WTC11 (cell line): ENCODE data around the gene CEP350. TPM values are rescaled to one million over a fixed set of nuclear protein-coding genes. Genes with fewer than 3 reads are reported as not detected.

Source experiments
- ATAC-seq: fragments of 200-7000 bp; cut with Tn5 transposase; 2 replicates; pipeline ENCODE4 v1.10.0; 2021; ENCODE audit warnings: mild to moderate bottlenecking, moderate library complexity
- CTCF ChIA-PET: fragments of 300-600 bp; sonication (Branson Sonifier 250); formaldehyde crosslinking; loops from one replicate; lab custom pipeline; 2021; ENCODE audit warnings: antibody characterized with exemption; lab: Charles Lee
- POLR2A ChIA-PET: fragments of 350-600 bp; sonication (Branson Sonifier 250); formaldehyde crosslinking; loops from one replicate; lab custom pipeline; 2021; ENCODE audit warnings: antibody characterized with exemption; lab: Charles Lee
- DNase-seq: peaks from one replicate; pipeline ENCODE4 v3.0.0; 2021; ENCODE audit warnings: low spot score
- H3K27ac Mint-ChIP-seq: 2 replicates; pipeline ENCODE4 v1.8.0; 2021; ENCODE audit warnings: mixed read lengths
- H3K27me3 Mint-ChIP-seq: 2 replicates; pipeline ENCODE4 v1.8.0; 2021; ENCODE audit warnings: low read depth, mild to moderate bottlenecking, moderate library complexity, mixed read lengths
- H3K36me3 Mint-ChIP-seq: 2 replicates; pipeline ENCODE4 v1.8.0; 2021; ENCODE audit warnings: mixed read lengths
- H3K4me1 Mint-ChIP-seq: 2 replicates; pipeline ENCODE4 v1.8.0; 2022; ENCODE audit warnings: mixed read lengths
- H3K4me3 Mint-ChIP-seq: 2 replicates; pipeline ENCODE4 v1.8.0; 2021; ENCODE audit warnings: mild to moderate bottlenecking, moderate library complexity, mixed read lengths
- H3K9me3 Mint-ChIP-seq: 2 replicates; pipeline ENCODE4 v1.8.0; 2021; ENCODE audit warnings: mixed read lengths
- ATF1 ChIP-seq: sonication (generic); formaldehyde crosslinking; IDR thresholded peaks from 2 replicates; pipeline ENCODE4 v1.8.1; 2023; ENCODE audit warnings: mild to moderate bottlenecking, moderate library complexity, missing genetic modification reagents
- GABPB1 ChIP-seq: sonication (generic); formaldehyde crosslinking; IDR thresholded peaks from 2 replicates; pipeline ENCODE4 v1.8.1; 2023; ENCODE audit warnings: mild to moderate bottlenecking, missing genetic modification reagents
- KAT7 ChIP-seq: sonication (generic); formaldehyde crosslinking; IDR thresholded peaks from 2 replicates; pipeline ENCODE4 v1.8.1; 2023; ENCODE audit warnings: missing genetic modification reagents, mild to moderate bottlenecking, borderline replicate concordance
- MXD4 ChIP-seq: fragments of 250-450 bp; sonication (Bioruptor Pico); IDR thresholded peaks from 2 replicates; pipeline ENCODE4 v1.8.0; 2021; ENCODE audit warnings: mild to moderate bottlenecking, moderate library complexity, borderline replicate concordance
- MYBL2 ChIP-seq: sonication (generic); formaldehyde crosslinking; IDR thresholded peaks from 2 replicates; pipeline ENCODE4 v1.8.1; 2023; ENCODE audit warnings: mild to moderate bottlenecking, moderate library complexity, missing genetic modification reagents
- NFYB ChIP-seq: sonication (generic); formaldehyde crosslinking; conservative IDR thresholded peaks from 2 replicates; pipeline ENCODE4 v1.8.0; 2022; ENCODE audit warnings: low read depth, missing genetic modification reagents
- RELA ChIP-seq: sonication (generic); formaldehyde crosslinking; IDR thresholded peaks from 2 replicates; pipeline ENCODE4 v1.8.1; 2022; ENCODE audit warnings: missing genetic modification reagents, mild to moderate bottlenecking, borderline replicate concordance
- SP1 ChIP-seq: sonication (generic); formaldehyde crosslinking; conservative IDR thresholded peaks from 2 replicates; pipeline ENCODE4 v1.8.1; 2022; ENCODE audit warnings: missing genetic modification reagents
- TEAD1 ChIP-seq: sonication (generic); formaldehyde crosslinking; IDR thresholded peaks from 2 replicates; pipeline ENCODE4 v1.8.0; 2022; ENCODE audit warnings: mild to moderate bottlenecking, missing genetic modification reagents
- TEAD4 ChIP-seq: sonication (generic); formaldehyde crosslinking; IDR thresholded peaks from 2 replicates; pipeline ENCODE4 v1.8.0; 2022; ENCODE audit warnings: mild to moderate bottlenecking, missing genetic modification reagents
- TP53 ChIP-seq: sonication (generic); formaldehyde crosslinking; IDR thresholded peaks from 2 replicates; pipeline ENCODE4 v1.8.1; 2023; ENCODE audit warnings: mild to moderate bottlenecking, missing genetic modification reagents
- ZNF121 ChIP-seq: sonication (generic); formaldehyde crosslinking; IDR thresholded peaks from 2 replicates; pipeline ENCODE4 v1.8.0; 2023; ENCODE audit warnings: missing genetic modification reagents
- ZNF232 ChIP-seq: sonication (generic); formaldehyde crosslinking; IDR thresholded peaks from 2 replicates; pipeline ENCODE4 v1.8.0; 2022; ENCODE audit warnings: mild to moderate bottlenecking, missing genetic modification reagents
- ZNF263 ChIP-seq: sonication (generic); formaldehyde crosslinking; IDR thresholded peaks from 2 replicates; pipeline ENCODE4 v1.8.1; 2022; ENCODE audit warnings: low read depth, mild to moderate bottlenecking, moderate library complexity, missing genetic modification reagents
- total RNA-seq: library from RNA; stranded (reverse); gene quantifications from 3 replicates; pipeline ENCODE4 v1.2.3, GENCODE V29; 2021
- TF ChIP-seq, protein P1 (sequence below): sonication (generic); formaldehyde crosslinking; IDR thresholded peaks from 2 replicates; pipeline ENCODE4 v1.8.0; 2023; ENCODE audit warnings: mild to moderate bottlenecking, missing genetic modification reagents
- TF ChIP-seq, protein P2 (sequence below): sonication (generic); formaldehyde crosslinking; IDR thresholded peaks from 2 replicates; pipeline ENCODE4 v1.8.1; 2022; ENCODE audit warnings: mild to moderate bottlenecking, missing genetic modification reagents, moderate library complexity, borderline replicate concordance
- TF ChIP-seq, protein P3 (sequence below): sonication (generic); formaldehyde crosslinking; IDR thresholded peaks from 2 replicates; pipeline ENCODE4 v1.8.1; 2022; ENCODE audit warnings: missing genetic modification reagents, borderline replicate concordance
- TF ChIP-seq, protein P4 (sequence below): sonication (generic); formaldehyde crosslinking; IDR thresholded peaks from 2 replicates; pipeline ENCODE4 v1.8.0; 2022; ENCODE audit warnings: mild to moderate bottlenecking, missing genetic modification reagents
- TF ChIP-seq, protein P5 (sequence below): sonication (generic); formaldehyde crosslinking; IDR thresholded peaks from 2 replicates; pipeline ENCODE4 v1.8.1; 2023; ENCODE audit warnings: mild to moderate bottlenecking, missing genetic modification reagents
- TF ChIP-seq, protein P6 (sequence below): sonication (generic); formaldehyde crosslinking; IDR thresholded peaks from 2 replicates; pipeline ENCODE4 v1.8.1; 2023; ENCODE audit warnings: mild to moderate bottlenecking, moderate library complexity, missing genetic modification reagents

The CEP350 gene
- total RNA-seq, 1 experiment from 2014 or later = 34.2 TPM

DNA sequence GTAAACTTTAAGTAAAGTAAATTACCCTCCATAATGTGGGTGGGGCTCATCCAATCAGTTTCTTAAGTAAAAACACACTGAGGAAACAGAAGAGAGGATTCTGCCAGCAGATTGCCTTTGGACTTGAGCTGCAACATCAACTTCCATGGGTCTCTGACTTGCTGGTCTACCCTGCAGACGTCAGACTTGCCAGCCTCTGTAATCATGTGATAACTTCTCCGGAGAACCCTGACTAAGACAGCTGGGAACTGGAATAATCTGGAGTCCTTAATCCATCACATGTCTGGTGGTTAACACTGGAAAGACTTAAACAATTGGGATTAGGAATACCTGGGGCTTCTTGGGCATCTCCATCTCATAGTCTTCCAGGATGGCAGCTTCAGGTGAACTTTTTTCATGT lies 13.2 kb upstream of the CEP350 start (continued):
- TF ChIP-seq, protein P1, sequence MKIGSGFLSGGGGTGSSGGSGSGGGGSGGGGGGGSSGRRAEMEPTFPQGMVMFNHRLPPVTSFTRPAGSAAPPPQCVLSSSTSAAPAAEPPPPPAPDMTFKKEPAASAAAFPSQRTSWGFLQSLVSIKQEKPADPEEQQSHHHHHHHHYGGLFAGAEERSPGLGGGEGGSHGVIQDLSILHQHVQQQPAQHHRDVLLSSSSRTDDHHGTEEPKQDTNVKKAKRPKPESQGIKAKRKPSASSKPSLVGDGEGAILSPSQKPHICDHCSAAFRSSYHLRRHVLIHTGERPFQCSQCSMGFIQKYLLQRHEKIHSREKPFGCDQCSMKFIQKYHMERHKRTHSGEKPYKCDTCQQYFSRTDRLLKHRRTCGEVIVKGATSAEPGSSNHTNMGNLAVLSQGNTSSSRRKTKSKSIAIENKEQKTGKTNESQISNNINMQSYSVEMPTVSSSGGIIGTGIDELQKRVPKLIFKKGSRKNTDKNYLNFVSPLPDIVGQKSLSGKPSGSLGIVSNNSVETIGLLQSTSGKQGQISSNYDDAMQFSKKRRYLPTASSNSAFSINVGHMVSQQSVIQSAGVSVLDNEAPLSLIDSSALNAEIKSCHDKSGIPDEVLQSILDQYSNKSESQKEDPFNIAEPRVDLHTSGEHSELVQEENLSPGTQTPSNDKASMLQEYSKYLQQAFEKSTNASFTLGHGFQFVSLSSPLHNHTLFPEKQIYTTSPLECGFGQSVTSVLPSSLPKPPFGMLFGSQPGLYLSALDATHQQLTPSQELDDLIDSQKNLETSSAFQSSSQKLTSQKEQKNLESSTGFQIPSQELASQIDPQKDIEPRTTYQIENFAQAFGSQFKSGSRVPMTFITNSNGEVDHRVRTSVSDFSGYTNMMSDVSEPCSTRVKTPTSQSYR (CRISPR knock-in tag) = no peak
- TF ChIP-seq, protein P2, sequence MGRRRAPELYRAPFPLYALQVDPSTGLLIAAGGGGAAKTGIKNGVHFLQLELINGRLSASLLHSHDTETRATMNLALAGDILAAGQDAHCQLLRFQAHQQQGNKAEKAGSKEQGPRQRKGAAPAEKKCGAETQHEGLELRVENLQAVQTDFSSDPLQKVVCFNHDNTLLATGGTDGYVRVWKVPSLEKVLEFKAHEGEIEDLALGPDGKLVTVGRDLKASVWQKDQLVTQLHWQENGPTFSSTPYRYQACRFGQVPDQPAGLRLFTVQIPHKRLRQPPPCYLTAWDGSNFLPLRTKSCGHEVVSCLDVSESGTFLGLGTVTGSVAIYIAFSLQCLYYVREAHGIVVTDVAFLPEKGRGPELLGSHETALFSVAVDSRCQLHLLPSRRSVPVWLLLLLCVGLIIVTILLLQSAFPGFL (CRISPR knock-in tag) = no peak
- TF ChIP-seq TEAD4 (CRISPR knock-in tag) = no peak
- TF ChIP-seq, protein P3, sequence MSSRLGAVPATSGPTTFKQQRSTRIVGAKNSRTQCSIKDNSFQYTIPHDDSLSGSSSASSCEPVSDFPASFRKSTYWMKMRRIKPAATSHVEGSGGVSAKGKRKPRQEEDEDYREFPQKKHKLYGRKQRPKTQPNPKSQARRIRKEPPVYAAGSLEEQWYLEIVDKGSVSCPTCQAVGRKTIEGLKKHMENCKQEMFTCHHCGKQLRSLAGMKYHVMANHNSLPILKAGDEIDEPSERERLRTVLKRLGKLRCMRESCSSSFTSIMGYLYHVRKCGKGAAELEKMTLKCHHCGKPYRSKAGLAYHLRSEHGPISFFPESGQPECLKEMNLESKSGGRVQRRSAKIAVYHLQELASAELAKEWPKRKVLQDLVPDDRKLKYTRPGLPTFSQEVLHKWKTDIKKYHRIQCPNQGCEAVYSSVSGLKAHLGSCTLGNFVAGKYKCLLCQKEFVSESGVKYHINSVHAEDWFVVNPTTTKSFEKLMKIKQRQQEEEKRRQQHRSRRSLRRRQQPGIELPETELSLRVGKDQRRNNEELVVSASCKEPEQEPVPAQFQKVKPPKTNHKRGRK (CRISPR knock-in tag) = no peak
- TF ChIP-seq TP53 (CRISPR knock-in tag) = no peak

DNA sequence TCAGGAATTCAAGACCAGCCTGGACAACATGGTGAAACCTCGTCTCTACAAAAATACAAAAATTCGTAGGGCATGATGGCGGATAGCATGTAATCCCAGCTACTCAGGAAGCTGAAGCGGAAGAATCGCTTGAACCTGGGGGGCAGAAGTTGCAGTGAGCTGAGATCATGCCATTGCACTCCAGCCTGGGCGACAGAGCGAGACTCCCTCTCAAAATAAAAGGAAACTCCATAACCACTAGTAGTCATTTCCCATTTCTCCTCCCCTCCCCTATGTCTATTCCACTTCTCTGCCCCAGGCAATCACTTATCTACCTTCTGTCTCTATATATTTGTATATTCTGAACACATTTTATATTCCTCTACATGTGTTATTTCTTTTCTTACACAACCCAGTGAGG lies 4.0 kb upstream of the CEP350 start:
- ChIA-PET POLR2A (no interaction called here), CTCF (interaction anchor here (1.3 kb wide), 1 partner anchor 83 kb away, joined by 3 read pairs; no protein-coding TSS in a partner anchor)
- no peaks in the 10 kb centered on the region for H3K27me3 Mint-ChIP-seq
- H3K4me1 Mint-ChIP-seq = peaks cover 8% of the 10 kb centered on the region
- no peak overlapping the region for H3K27ac Mint-ChIP-seq
- no peak overlapping the region for H3K4me3 Mint-ChIP-seq
- H3K36me3 Mint-ChIP-seq = no peaks in the 10 kb centered on the region
- ATAC-seq = no peak
- TF ChIP-seq, protein P4, sequence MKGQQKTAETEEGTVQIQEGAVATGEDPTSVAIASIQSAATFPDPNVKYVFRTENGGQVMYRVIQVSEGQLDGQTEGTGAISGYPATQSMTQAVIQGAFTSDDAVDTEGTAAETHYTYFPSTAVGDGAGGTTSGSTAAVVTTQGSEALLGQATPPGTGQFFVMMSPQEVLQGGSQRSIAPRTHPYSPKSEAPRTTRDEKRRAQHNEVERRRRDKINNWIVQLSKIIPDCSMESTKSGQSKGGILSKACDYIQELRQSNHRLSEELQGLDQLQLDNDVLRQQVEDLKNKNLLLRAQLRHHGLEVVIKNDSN (CRISPR knock-in tag) = no peak
- TF ChIP-seq GABPB1 (CRISPR knock-in tag) (no peak), TEAD1 (CRISPR knock-in tag) (no peak), TP53 (CRISPR knock-in tag) (no peak), SP1 (no peak), ZNF121 (CRISPR knock-in tag) (no peak), ZNF232 (no peak), NFYB (CRISPR knock-in tag) (no peak), ATF1 (no peak)
- TF ChIP-seq, protein P3 (CRISPR knock-in tag) = no peak
- TF ChIP-seq, all 79 proteins: peak for 0
- no peaks in the 10 kb centered on the region for H3K9me3 Mint-ChIP-seq
- no peak for DNase-seq

DNA sequence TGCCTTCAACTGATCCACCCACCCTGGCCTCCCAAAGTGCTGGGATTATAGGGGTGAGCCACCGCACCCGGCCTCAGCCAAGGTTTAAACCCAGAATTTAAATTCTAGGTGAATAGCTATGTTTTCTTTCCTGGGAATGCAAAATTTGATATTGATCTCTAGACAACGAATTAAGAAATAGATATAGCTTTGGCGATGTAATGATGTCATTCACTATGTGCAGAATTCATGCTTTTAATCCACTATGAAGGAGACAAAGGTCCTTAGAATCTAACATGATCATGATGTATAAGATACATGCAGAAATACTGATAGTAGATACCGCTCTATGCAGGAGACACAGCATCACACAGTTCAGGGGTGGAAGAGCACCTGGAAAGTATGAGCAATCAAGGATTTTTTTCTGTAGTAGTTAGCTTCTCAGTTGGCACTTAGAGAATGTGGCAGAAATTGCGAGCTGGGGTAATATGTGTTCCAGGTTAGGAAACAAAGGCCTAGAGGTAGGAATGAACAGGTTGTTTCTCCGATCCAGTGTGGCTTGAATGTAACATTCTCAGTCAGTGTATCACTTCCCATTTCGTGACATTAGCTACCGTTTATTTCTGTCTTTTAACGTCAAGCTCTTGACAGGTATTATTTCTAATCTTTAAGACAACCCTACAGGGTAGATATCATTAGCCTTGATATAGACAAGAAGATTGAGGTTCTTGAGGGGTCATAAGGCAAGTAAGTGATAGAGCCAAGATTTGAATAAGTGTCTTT lies 3.0 kb upstream of the CEP350 start:
- H3K9me3 Mint-ChIP-seq = no peaks in the 10 kb centered on the region
- ChIA-PET CTCF (interaction anchor here (1.3 kb wide), 1 partner anchor 84 kb away, joined by 3 read pairs; no protein-coding TSS in a partner anchor), POLR2A (no interaction called here)
- no peaks in the 10 kb centered on the region for H3K27me3 Mint-ChIP-seq
- peaks cover 17% of the 10 kb centered on the region for H3K4me1 Mint-ChIP-seq
- DNase-seq (no peak), ATAC-seq (no peak)
- H3K36me3 Mint-ChIP-seq = no peaks in the 10 kb centered on the region
- no peak overlapping the region for H3K4me3 Mint-ChIP-seq
- H3K27ac Mint-ChIP-seq = no peak overlapping the region
- TF ChIP-seq, protein P5, sequence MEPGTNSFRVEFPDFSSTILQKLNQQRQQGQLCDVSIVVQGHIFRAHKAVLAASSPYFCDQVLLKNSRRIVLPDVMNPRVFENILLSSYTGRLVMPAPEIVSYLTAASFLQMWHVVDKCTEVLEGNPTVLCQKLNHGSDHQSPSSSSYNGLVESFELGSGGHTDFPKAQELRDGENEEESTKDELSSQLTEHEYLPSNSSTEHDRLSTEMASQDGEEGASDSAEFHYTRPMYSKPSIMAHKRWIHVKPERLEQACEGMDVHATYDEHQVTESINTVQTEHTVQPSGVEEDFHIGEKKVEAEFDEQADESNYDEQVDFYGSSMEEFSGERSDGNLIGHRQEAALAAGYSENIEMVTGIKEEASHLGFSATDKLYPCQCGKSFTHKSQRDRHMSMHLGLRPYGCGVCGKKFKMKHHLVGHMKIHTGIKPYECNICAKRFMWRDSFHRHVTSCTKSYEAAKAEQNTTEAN (CRISPR knock-in tag) = no peak
- TF ChIP-seq, protein P6, sequence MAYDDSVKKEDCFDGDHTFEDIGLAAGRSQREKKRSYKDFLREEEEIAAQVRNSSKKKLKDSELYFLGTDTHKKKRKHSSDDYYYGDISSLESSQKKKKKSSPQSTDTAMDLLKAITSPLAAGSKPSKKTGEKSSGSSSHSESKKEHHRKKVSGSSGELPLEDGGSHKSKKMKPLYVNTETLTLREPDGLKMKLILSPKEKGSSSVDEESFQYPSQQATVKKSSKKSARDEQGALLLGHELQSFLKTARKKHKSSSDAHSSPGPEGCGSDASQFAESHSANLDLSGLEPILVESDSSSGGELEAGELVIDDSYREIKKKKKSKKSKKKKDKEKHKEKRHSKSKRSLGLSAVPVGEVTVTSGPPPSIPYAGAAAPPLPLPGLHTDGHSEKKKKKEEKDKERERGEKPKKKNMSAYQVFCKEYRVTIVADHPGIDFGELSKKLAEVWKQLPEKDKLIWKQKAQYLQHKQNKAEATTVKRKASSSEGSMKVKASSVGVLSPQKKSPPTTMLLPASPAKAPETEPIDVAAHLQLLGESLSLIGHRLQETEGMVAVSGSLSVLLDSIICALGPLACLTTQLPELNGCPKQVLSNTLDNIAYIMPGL (CRISPR knock-in tag) = no peak
- TF ChIP-seq MXD4 (CRISPR knock-in tag) (no peak), RELA (no peak), MYBL2 (CRISPR knock-in tag) (no peak), KAT7 (CRISPR knock-in tag) (no peak), ZNF263 (CRISPR knock-in tag) (no peak)
- TF ChIP-seq, protein P2 (CRISPR knock-in tag) = no peak
